Measurements from ENCODE around the gene CNOT6.

DNA sequence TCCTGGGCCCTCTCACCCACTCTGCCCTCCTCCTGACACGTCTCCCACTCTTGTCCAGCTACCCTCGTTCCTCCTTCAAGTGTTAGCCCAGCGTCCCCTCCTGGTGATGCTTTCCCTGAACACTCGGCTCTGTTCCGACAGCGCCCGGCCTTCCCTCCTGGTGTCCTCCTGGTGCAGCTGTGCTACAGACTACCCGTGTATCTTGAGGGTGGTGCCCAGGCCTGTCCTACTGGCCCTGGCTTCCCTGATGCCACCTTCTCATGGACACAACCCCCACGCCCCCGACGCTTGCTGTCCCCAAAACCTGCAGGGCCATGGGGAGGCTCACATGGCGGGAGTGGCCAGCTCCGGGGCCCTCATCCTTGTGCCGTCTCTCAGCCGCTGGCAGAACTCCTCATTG lies 118.5 kb downstream of the CNOT6 start:
- TF ChIP-seq, protein P1, sequence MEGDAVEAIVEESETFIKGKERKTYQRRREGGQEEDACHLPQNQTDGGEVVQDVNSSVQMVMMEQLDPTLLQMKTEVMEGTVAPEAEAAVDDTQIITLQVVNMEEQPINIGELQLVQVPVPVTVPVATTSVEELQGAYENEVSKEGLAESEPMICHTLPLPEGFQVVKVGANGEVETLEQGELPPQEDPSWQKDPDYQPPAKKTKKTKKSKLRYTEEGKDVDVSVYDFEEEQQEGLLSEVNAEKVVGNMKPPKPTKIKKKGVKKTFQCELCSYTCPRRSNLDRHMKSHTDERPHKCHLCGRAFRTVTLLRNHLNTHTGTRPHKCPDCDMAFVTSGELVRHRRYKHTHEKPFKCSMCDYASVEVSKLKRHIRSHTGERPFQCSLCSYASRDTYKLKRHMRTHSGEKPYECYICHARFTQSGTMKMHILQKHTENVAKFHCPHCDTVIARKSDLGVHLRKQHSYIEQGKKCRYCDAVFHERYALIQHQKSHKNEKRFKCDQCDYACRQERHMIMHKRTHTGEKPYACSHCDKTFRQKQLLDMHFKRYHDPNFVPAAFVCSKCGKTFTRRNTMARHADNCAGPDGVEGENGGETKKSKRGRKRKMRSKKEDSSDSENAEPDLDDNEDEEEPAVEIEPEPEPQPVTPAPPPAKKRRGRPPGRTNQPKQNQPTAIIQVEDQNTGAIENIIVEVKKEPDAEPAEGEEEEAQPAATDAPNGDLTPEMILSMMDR (conservative IDR thresholded peaks at IDR 0.05 in 1 of 2, IDR thresholded peaks at IDR 0.05 in 1 of 2; ENCODE audit: extremely low read depth in 1 of 2, insufficient read depth in 1 of 2, low read depth in 1 of 2, low read length in 2 of 2), result no peak
- no peak for TF ChIP-seq EZH2 (IDR thresholded peaks at IDR 0.05; ENCODE audit: borderline replicate concordance, low read length)

Data from mammary epithelial cell (primary cell).